Prostate gland (tissue), 2 donors: Measurements from ENCODE around the gene KANK2. TPM values are rescaled to one million over a fixed set of nuclear protein-coding genes. Genes with fewer than 3 reads are reported as not detected.

ENCODE experiments used
- DNase-seq: peaks from one replicate; pipeline ENCODE4 v3.0.0-alpha.2; 2019; ENCODE audit warnings: low spot score
- H3K27ac ChIP-seq, 2 donors: fragments of 200-600 bp; sonication (generic); 2 replicates each; pipeline ENCODE4 v1.5.1; 2017 to 2019
- H3K27me3 ChIP-seq: fragments of 200-600 bp; sonication (generic); replicated peaks from 2 replicates; pipeline ENCODE4 v1.5.1; 2019; ENCODE audit not compliant: insufficient read depth
- H3K36me3 ChIP-seq, 2 donors: fragments of 200-600 bp; sonication (generic); 1 replicate in 1 of 2; 2 replicates in 1 of 2; pipeline versions ENCODE4 v1.5.1 to v1.8.1; 2017 to 2019
- H3K4me1 ChIP-seq: fragments of 200-600 bp; sonication (generic); replicated peaks from 2 replicates; pipeline ENCODE4 v1.5.1; 2019
- H3K4me3 ChIP-seq, 2 donors: fragments of 200-600 bp; sonication (generic); 2 replicates each; pipeline ENCODE4 v1.5.1; 2017 to 2019
- H3K9me3 ChIP-seq: fragments of 200-600 bp; sonication (generic); 2 replicates; pipeline ENCODE4 v1.5.1; 2017
- POLR2A ChIP-seq: fragments of 450-650 bp; IDR thresholded peaks from one replicate; pipeline ENCODE4 v1.6.1; 2016; ENCODE audit warnings: antibody characterized with exemption, mild to moderate bottlenecking
- POLR2AphosphoS5 ChIP-seq: sonication (generic); formaldehyde crosslinking; IDR thresholded peaks from one replicate; pipeline ENCODE4 v1.6.1; 2017; ENCODE audit warnings: antibody characterized with exemption
- WGBS: methylation state at CpG from one replicate; pipeline ENCODE4 v1.1.5; 2018; 5-methylcytosine and 5-hydroxymethylcytosine counted together
- intact Hi-C: fragments of 100-400 bp; cut with DNase I; formaldehyde crosslinking; loops from one replicate; pipeline ENCODE4 v1.14.2; 2022
- total RNA-seq, 2 donors: library from RNA; depleted of rRNA; stranded (reverse); fragments of >200 nt; gene quantifications; one replicate each; pipeline ENCODE4 v1.1.0, GENCODE V29; 2016
- TF ChIP-seq, protein P1 (sequence below), 4 experiments: fragments of 200-600 bp in 2 of 4; fragments of 450-650 bp in 2 of 4; sonication (generic) in 2 of 4; IDR thresholded peaks; 1 replicate in 3 of 4; 2 replicates in 1 of 4; pipeline ENCODE4 v1.5.1; 2016 to 2019; ENCODE audit warnings: antibody characterized with exemption in 4 of 4, mild to moderate bottlenecking in 2 of 4, moderate library complexity in 2 of 4

KANK2 gene
- total RNA-seq, 2 donors from 2014 or later, result 150 to 370 TPM

DNA sequence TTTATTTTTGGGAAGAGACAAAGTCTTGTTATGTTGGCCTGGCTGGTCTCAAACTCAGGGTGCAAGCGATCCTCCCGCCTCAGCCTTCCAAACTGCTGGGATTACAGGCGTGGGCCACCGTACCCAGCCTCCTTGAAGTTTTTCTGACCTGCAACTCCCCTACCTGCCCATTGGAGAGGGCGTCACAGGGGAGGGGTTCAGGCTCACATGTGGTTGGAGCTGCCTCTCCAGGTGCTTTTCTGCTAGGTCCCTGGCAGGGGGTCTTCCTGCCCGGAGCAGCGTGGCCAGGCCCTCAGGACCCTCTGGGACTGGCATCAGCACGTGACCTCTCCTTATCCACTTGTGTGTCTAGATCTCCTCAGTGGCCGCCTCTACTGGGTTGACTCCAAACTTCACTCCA is 80.8 kb downstream of the KANK2 start:
- Histone ChIP-seq H3K36me3 (peaks cover 7 to 14% of the 10 kb centered on the region in 2 donors), H3K4me1 (no peaks in the 10 kb centered on the region), H3K27ac (no peak overlapping the region), H3K4me3 (no peak overlapping the region), H3K27me3 (no peaks in the 10 kb centered on the region), H3K9me3 (no peaks in the 10 kb centered on the region)
- WGBS, result 93% methylated on average over 9 of the region's 9 CpGs
- intact Hi-C loops, result no loop called here
- TF ChIP-seq POLR2AphosphoS5, result no peak
- TF ChIP-seq POLR2A, result no peak
- TF ChIP-seq, protein P1, sequence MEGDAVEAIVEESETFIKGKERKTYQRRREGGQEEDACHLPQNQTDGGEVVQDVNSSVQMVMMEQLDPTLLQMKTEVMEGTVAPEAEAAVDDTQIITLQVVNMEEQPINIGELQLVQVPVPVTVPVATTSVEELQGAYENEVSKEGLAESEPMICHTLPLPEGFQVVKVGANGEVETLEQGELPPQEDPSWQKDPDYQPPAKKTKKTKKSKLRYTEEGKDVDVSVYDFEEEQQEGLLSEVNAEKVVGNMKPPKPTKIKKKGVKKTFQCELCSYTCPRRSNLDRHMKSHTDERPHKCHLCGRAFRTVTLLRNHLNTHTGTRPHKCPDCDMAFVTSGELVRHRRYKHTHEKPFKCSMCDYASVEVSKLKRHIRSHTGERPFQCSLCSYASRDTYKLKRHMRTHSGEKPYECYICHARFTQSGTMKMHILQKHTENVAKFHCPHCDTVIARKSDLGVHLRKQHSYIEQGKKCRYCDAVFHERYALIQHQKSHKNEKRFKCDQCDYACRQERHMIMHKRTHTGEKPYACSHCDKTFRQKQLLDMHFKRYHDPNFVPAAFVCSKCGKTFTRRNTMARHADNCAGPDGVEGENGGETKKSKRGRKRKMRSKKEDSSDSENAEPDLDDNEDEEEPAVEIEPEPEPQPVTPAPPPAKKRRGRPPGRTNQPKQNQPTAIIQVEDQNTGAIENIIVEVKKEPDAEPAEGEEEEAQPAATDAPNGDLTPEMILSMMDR (IDR thresholded peaks at IDR 0.05), result no peak
- no peak for DNase-seq

DNA sequence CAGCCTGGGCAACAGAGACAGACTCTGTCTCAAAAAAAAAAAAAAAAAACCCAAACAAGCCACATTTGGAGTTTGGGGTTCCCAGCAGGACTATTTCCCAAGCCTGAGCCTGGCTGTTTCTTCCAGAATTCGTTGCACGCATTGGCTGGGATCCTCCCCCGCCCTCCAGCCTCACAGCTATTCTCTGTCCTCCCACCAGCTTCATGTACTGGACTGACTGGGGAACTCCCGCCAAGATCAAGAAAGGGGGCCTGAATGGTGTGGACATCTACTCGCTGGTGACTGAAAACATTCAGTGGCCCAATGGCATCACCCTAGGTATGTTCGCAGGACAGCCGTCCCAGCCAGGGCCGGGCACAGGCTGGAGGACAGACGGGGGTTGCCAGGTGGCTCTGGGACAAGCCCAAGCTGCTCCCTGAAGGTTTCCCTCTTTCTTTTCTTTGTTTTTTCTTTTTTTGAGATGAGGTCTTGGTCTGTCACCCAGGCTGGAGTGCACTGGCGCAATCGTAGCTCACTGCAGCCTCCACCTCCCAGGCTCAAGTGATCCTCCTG is 81.4 kb downstream of the KANK2 start:
- WGBS, result 84% methylated on average over 11 of the region's 11 CpGs
- intact Hi-C loops, result no loop called here
- no peaks in the 10 kb centered on the region for H3K27me3 ChIP-seq
- H3K27ac ChIP-seq, result no peak overlapping the region
- H3K4me1 ChIP-seq, result no peaks in the 10 kb centered on the region
- no peak overlapping the region for H3K4me3 ChIP-seq
- peaks cover 7 to 14% of the 10 kb centered on the region in 2 donors for H3K36me3 ChIP-seq
- TF ChIP-seq, protein P1 (IDR thresholded peaks at IDR 0.05), result no peak
- no peak for TF ChIP-seq POLR2AphosphoS5
- TF ChIP-seq POLR2A, result no peak
- DNase-seq, result no peak
- H3K9me3 ChIP-seq, result no peaks in the 10 kb centered on the region

DNA sequence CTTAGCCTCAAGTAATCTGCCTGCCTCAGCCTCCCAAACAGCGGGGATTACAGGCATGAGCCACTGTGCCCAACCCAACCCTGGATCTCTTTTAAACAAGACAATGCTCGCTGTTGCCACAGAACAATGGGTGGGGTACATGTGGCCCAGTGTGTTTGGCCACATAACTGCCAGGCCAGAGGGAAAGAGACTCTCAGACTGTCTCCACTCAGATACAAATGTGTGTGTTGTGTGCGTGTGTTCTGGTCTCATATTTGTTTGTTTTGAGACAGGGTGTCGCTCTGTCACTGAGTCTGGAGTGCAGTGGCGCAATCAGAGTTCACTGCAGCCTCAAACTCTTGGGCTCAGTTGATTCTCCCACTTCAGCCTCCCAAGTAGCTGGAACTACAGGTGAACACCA is 82.3 kb downstream of the KANK2 start:
- no peaks in the 10 kb centered on the region for H3K27me3 ChIP-seq
- H3K36me3 ChIP-seq, result peaks cover 1 to 14% of the 10 kb centered on the region in 2 donors
- no peaks in the 10 kb centered on the region for H3K9me3 ChIP-seq
- WGBS, result 92% methylated on average over 5 of the region's 5 CpGs
- DNase-seq, result no peak
- H3K4me1 ChIP-seq, result no peaks in the 10 kb centered on the region
- intact Hi-C loops, result no loop called here
- H3K4me3 ChIP-seq, result no peak overlapping the region
- TF ChIP-seq, protein P1 (IDR thresholded peaks at IDR 0.05), result no peak
- TF ChIP-seq POLR2A (no peak), POLR2AphosphoS5 (no peak)
- no peak overlapping the region for H3K27ac ChIP-seq

Other genes starting within 250 kb of the KANK2 start
- gene SMARCA4, start 236.5 kb downstream of the KANK2 start, total RNA-seq, result 100 to 1,000 TPM in 1 of 2 donors, 10 to 100 TPM in 1; 98.5 to 152 TPM
- gene LDLR, start 108.1 kb downstream of the KANK2 start, total RNA-seq, result 10 to 100 TPM; 17.4 to 41.5 TPM
- 1 to 10 TPM in 1 of 2 donors, under 1 TPM in 1; 0.73 to 5.0 TPM for gene SPC24, start 41.8 kb downstream of the KANK2 start, total RNA-seq
- not detected for gene ANGPTL8, start 42.1 kb upstream of the KANK2 start, total RNA-seq
- 10 to 100 TPM; 21.6 to 38.7 TPM for gene DOCK6, start 65.0 kb upstream of the KANK2 start, total RNA-seq
- 1 to 10 TPM in 1 of 2 donors, not detected in 1; 4.2 TPM for gene TSPAN16, start 98.6 kb upstream of the KANK2 start, total RNA-seq
- 10 to 100 TPM; 33.9 to 81.2 TPM for gene RAB3D, start 142.1 kb upstream of the KANK2 start, total RNA-seq
- 100 to 1,000 TPM; 219 to 541 TPM for gene TMEM205, start 148.7 kb upstream of the KANK2 start, total RNA-seq
- 10 to 100 TPM; 51.5 to 52.4 TPM for gene CCDC159, start 149.0 kb upstream of the KANK2 start, total RNA-seq
- gene PLPPR2, start 157.9 kb upstream of the KANK2 start, total RNA-seq, result 10 to 100 TPM; 33.9 to 86.1 TPM
- gene SWSAP1, start 177.1 kb upstream of the KANK2 start, total RNA-seq, result 1 to 10 TPM; 4.1 to 6.3 TPM
- gene EPOR, start 186.8 kb upstream of the KANK2 start, total RNA-seq, result 1 to 10 TPM; 6.8 to 8.1 TPM
- gene RGL3, start 221.8 kb upstream of the KANK2 start, total RNA-seq, result 1 to 10 TPM; 5.1 to 8.6 TPM
- gene ODAD3, start 237.6 kb upstream of the KANK2 start, total RNA-seq, result 1 to 10 TPM; 1.3 to 2.7 TPM
- 100 to 1,000 TPM; 229 to 238 TPM for gene PRKCSH, start 238.1 kb upstream of the KANK2 start, total RNA-seq